HG02642 (cell line): ENCODE measurements around the gene CLEC4M.

Experiments
- ATAC-seq: cut with Tn5 transposase; IDR thresholded peaks from one replicate; pipeline ENCODE4 v1.9.1; 2021; ENCODE audit warnings: mild to moderate bottlenecking; ENCODE audit not compliant: unreplicated experiment, poor library complexity

The CLEC4M gene

GRCh38 chr19:7762719-7763293, at the start of gene CLEC4M:
Gene CLEC4M (plus strand): TSS chr19:7763243. CDS start chr19:7763267, 24 bp downstream.
- ATAC-seq, result no peak

- ATAC-seq, result no peak
Observed at GRCh38 chr19:7715671-7716070, 47.4 kb upstream of the CLEC4M start.

- ATAC-seq, result no peak
Observed at GRCh38 chr19:7716762-7717161, 46.3 kb upstream of the CLEC4M start.

- ATAC-seq, result no peak
Observed at GRCh38 chr19:7718668-7719067, 44.4 kb upstream of the CLEC4M start.

GRCh38 chr19:7720351-7720750, 42.7 kb upstream of the CLEC4M start:
- no peak for ATAC-seq

GRCh38 chr19:7722231-7722651, 40.8 kb upstream of the CLEC4M start:
- peak; percentile 66 for ATAC-seq

- ATAC-seq, result no peak
Observed at GRCh38 chr19:7725791-7726190, 37.3 kb upstream of the CLEC4M start.

- no peak for ATAC-seq
Observed at GRCh38 chr19:7729211-7729610, 33.8 kb upstream of the CLEC4M start.

- ATAC-seq, result no peak
Observed at GRCh38 chr19:7729831-7730285, 33.2 kb upstream of the CLEC4M start.

GRCh38 chr19:7730286-7731217, 32.5 kb upstream of the CLEC4M start:
- no peak for ATAC-seq

GRCh38 chr19:7731218-7731595, 31.8 kb upstream of the CLEC4M start:
- no peak for ATAC-seq

GRCh38 chr19:7731615-7732014, 31.4 kb upstream of the CLEC4M start:
- no peak for ATAC-seq

GRCh38 chr19:7732045-7732444, 31.0 kb upstream of the CLEC4M start, which contains the start of gene CLEC4G:
Gene CLEC4G (minus strand): TSS chr19:7732110. CDS start chr19:7732102, 8 bp downstream.
- ATAC-seq, result no peak

GRCh38 chr19:7733376-7733775, 29.7 kb upstream of the CLEC4M start:
- no peak for ATAC-seq

GRCh38 chr19:7734220-7735203, 28.5 kb upstream of the CLEC4M start:
- no peak for ATAC-seq

GRCh38 chr19:7736148-7736547, 26.9 kb upstream of the CLEC4M start:
- no peak for ATAC-seq

- no peak for ATAC-seq
Observed at GRCh38 chr19:7737215-7737614, 25.8 kb upstream of the CLEC4M start.

GRCh38 chr19:7738023-7738422, 25.0 kb upstream of the CLEC4M start:
- ATAC-seq, result no peak

- ATAC-seq, result no peak
Observed at GRCh38 chr19:7739211-7739755, 23.8 kb upstream of the CLEC4M start.
